SU-DHL-6 (cell line): ENCODE data around the gene OASL.
A peak's percentile ranks its signal among the peaks of the same experiment; 100 is the strongest.

Experiments used
- H2AFZ ChIP-seq: fragments of 200-600 bp; sonication (generic); 2 replicates; pipeline ENCODE4 v1.6.1; 2014; ENCODE audit warnings: low read depth, mild to moderate bottlenecking, moderate library complexity, mixed read lengths, antibody characterized with exemption, low read length; ENCODE audit not compliant: severe bottlenecking
- H3F3A ChIP-seq: fragments of 200-600 bp; shearing (Covaris generic); 2 replicates; pipeline ENCODE4 v1.6.0; 2016; ENCODE audit warnings: antibody characterized with exemption, mild to moderate bottlenecking; ENCODE audit not compliant: insufficient read depth
- H3K27ac ChIP-seq: fragments of 200-600 bp; sonication (generic); 2 replicates; pipeline ENCODE4 v1.5.1; 2016; ENCODE audit warnings: low read depth, mild to moderate bottlenecking, low read length, moderate library complexity, mixed read lengths
- H3K27me3 ChIP-seq: fragments of 200-600 bp; sonication (generic), shearing (Covaris generic); 2 replicates; pipeline ENCODE4 v1.6.0; 2014; ENCODE audit warnings: mild to moderate bottlenecking, low read length
- H3K36me3 ChIP-seq: fragments of 200-600 bp; sonication (generic); 2 replicates; pipeline ENCODE4 v1.6.1; 2014; ENCODE audit warnings: mild to moderate bottlenecking, low read length, mixed read lengths
- H3K4me2 ChIP-seq: fragments of 300-600, 200-600 bp; shearing (Covaris generic), sonication (generic); 2 replicates; pipeline ENCODE4 v1.6.0; 2014; ENCODE audit warnings: low read length, low read depth, mild to moderate bottlenecking; ENCODE audit not compliant: poor library complexity, severe bottlenecking
- H3K4me3 ChIP-seq: fragments of 200-600 bp; sonication (generic); 2 replicates; pipeline ENCODE4 v1.5.1; 2014; ENCODE audit warnings: antibody characterized with exemption, low read length, mild to moderate bottlenecking, mixed read lengths; ENCODE audit not compliant: insufficient read depth, poor library complexity, severe bottlenecking
- H3K79me2 ChIP-seq: fragments of 200-600 bp; sonication (generic); 2 replicates; pipeline ENCODE4 v1.6.1; 2014; ENCODE audit warnings: mild to moderate bottlenecking, low read length, moderate library complexity; ENCODE audit not compliant: insufficient read depth
- H3K9ac ChIP-seq: fragments of 200-600 bp; sonication (generic); 2 replicates; pipeline ENCODE4 v1.7.0; 2014; ENCODE audit warnings: mild to moderate bottlenecking, low read length
- H3K9me2 ChIP-seq: fragments of 200-600 bp; sonication (generic); replicated peaks from 2 replicates; pipeline ENCODE4 v1.6.1; 2014; ENCODE audit warnings: low read length; ENCODE audit not compliant: insufficient read depth
- H3K9me3 ChIP-seq: fragments of 200-600 bp; sonication (generic); 2 replicates; pipeline ENCODE4 v1.6.1; 2014; ENCODE audit warnings: low read length, mixed read lengths; ENCODE audit not compliant: insufficient read depth
- H4K20me1 ChIP-seq: fragments of 200-600 bp; sonication (generic); 2 replicates; pipeline ENCODE4 v1.6.1; 2014; ENCODE audit warnings: low read depth, mild to moderate bottlenecking, antibody characterized with exemption, low read length, moderate library complexity, mixed read lengths
- CTCF ChIP-seq: fragments of 200-600 bp; sonication (generic); IDR thresholded peaks from one replicate; pipeline ENCODE4 v1.5.1; 2017; ENCODE audit warnings: antibody characterized with exemption, mild to moderate bottlenecking, low read length, moderate library complexity; ENCODE audit not compliant: insufficient read depth, poor library complexity, severe bottlenecking
- EZH2phosphoT487 ChIP-seq: fragments of 200-600 bp; sonication (generic), shearing (Covaris generic); conservative IDR thresholded peaks from 2 replicates; pipeline ENCODE4 v1.6.1; 2018; ENCODE audit warnings: mild to moderate bottlenecking, antibody characterized with exemption, low read length, moderate library complexity, mixed read lengths

OASL gene

GRCh38 chr12:121060149-121061001 lies 21.3 kb upstream of the OASL start:
- TF ChIP-seq CTCF (peak; percentile 34), EZH2phosphoT487 (no peak)
- Histone ChIP-seq H3K9ac (no peak overlapping the region), H3K79me2 (no peaks in the 10 kb centered on the region)

GRCh38 chr12:121059031-121059898 lies 20.2 kb upstream of the OASL start:
- Histone ChIP-seq H3K36me3 (no peaks in the 10 kb centered on the region), H3K9me2 (no peaks in the 10 kb centered on the region), H3K4me2 (no peak overlapping the region), H3K9me3 (no peaks in the 10 kb centered on the region), H3F3A (no peaks in the 10 kb centered on the region), H3K27ac (no peak overlapping the region), H3K4me3 (no peak overlapping the region), H4K20me1 (no peaks in the 10 kb centered on the region), H2AFZ (peak overlapping the region; percentile 9), H3K79me2 (no peaks in the 10 kb centered on the region), H3K27me3 (no peaks in the 10 kb centered on the region), H3K9ac (no peak overlapping the region)
- TF ChIP-seq EZH2phosphoT487 = no peak
- no peak for TF ChIP-seq CTCF

More at GRCh38 chr12:121060149-121061001, 21.3 kb upstream of the OASL start:
- no peaks in the 10 kb centered on the region for H3K27me3 ChIP-seq
- H3K4me2 ChIP-seq = peak overlapping the region; percentile 32
- H2AFZ ChIP-seq = peak overlapping the region; percentile 55
- H3F3A ChIP-seq = no peaks in the 10 kb centered on the region
- H3K27ac ChIP-seq = no peak overlapping the region
- H3K9me3 ChIP-seq = no peaks in the 10 kb centered on the region
- H4K20me1 ChIP-seq = no peaks in the 10 kb centered on the region
- H3K9me2 ChIP-seq = no peaks in the 10 kb centered on the region
- H3K4me3 ChIP-seq = no peak overlapping the region
- H3K36me3 ChIP-seq = no peaks in the 10 kb centered on the region

DNA sequence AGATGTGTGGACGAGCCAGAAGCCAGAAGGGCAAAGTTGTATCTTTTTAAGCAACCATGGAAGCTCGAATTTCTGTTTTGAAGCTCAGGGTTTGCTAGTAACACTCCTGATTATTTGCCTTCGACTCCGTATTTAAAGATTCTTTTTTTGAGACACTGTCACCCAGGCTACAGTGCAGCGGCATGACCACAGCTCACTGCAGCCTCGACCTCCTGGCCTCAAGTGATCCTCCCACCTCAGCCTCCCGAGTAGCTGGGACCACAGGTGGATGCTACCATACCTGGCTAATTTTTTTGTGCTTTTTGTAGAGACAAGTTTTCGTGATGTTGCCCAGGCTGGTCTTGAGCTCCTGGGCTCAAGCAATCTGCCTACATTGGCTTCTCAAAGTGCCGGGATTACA lies 18.7 kb upstream of the OASL start:
- TF ChIP-seq CTCF = no peak
- TF ChIP-seq EZH2phosphoT487 = no peak
- H2AFZ ChIP-seq = no peak overlapping the region

More for the DNA sequence above, 18.7 kb upstream of the OASL start:
- no peaks in the 10 kb centered on the region for H3K79me2 ChIP-seq
- H3K27ac ChIP-seq = no peak overlapping the region
- no peaks in the 10 kb centered on the region for H3F3A ChIP-seq
- H3K36me3 ChIP-seq = no peaks in the 10 kb centered on the region
- no peak overlapping the region for H3K4me3 ChIP-seq
- no peaks in the 10 kb centered on the region for H4K20me1 ChIP-seq
- H3K4me2 ChIP-seq = no peak overlapping the region
- H3K9ac ChIP-seq = no peak overlapping the region
- no peaks in the 10 kb centered on the region for H3K27me3 ChIP-seq
- H3K9me3 ChIP-seq = no peaks in the 10 kb centered on the region
- H3K9me2 ChIP-seq = no peaks in the 10 kb centered on the region
